ENCODE data around the gene OPHN1.

- TF ChIP-seq CTCF (IDR thresholded peaks at IDR 0.05) (no peak), EP300 (IDR thresholded peaks at IDR 0.05) (no peak), POLR2AphosphoS5 (IDR thresholded peaks at IDR 0.05) (no peak)
Measured at GRCh38 chrX:68132749-68133148, 300.5 kb downstream of the OPHN1 start.

All from upper lobe of left lung (tissue), 4 donors.